ENCODE data around the gene GAS2L3. TPM values are rescaled to one million over a fixed set of nuclear protein-coding genes. Genes with fewer than 3 reads are reported as not detected.

The GAS2L3 gene
- total and polyA plus RNA-seq, 2 of the 8 experiments (the other 6 are each of a cell fraction or from before 2014, with no cell fraction given): 2.1 to 19.3 TPM

DNA sequence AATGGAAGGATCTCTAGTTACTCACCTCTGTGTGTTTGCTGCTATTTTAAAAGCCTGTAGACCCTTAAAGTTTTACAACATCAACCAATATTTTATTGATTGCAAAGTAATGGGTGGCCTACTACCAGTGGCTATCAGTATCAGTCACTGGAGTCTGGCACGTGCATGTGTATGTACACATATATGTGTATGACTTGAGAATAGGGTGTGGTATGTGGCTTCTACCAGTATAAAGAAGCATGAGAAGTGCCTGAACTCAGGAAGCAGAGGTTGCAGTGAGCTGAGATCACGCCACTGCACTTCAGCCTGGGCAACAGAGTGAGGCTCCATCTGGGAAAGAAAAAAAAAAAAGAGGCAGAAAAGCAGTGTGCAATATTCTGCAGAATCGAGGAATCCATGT lies 45.5 kb upstream of the GAS2L3 start (continued):
- TF ChIP-seq, protein P1, sequence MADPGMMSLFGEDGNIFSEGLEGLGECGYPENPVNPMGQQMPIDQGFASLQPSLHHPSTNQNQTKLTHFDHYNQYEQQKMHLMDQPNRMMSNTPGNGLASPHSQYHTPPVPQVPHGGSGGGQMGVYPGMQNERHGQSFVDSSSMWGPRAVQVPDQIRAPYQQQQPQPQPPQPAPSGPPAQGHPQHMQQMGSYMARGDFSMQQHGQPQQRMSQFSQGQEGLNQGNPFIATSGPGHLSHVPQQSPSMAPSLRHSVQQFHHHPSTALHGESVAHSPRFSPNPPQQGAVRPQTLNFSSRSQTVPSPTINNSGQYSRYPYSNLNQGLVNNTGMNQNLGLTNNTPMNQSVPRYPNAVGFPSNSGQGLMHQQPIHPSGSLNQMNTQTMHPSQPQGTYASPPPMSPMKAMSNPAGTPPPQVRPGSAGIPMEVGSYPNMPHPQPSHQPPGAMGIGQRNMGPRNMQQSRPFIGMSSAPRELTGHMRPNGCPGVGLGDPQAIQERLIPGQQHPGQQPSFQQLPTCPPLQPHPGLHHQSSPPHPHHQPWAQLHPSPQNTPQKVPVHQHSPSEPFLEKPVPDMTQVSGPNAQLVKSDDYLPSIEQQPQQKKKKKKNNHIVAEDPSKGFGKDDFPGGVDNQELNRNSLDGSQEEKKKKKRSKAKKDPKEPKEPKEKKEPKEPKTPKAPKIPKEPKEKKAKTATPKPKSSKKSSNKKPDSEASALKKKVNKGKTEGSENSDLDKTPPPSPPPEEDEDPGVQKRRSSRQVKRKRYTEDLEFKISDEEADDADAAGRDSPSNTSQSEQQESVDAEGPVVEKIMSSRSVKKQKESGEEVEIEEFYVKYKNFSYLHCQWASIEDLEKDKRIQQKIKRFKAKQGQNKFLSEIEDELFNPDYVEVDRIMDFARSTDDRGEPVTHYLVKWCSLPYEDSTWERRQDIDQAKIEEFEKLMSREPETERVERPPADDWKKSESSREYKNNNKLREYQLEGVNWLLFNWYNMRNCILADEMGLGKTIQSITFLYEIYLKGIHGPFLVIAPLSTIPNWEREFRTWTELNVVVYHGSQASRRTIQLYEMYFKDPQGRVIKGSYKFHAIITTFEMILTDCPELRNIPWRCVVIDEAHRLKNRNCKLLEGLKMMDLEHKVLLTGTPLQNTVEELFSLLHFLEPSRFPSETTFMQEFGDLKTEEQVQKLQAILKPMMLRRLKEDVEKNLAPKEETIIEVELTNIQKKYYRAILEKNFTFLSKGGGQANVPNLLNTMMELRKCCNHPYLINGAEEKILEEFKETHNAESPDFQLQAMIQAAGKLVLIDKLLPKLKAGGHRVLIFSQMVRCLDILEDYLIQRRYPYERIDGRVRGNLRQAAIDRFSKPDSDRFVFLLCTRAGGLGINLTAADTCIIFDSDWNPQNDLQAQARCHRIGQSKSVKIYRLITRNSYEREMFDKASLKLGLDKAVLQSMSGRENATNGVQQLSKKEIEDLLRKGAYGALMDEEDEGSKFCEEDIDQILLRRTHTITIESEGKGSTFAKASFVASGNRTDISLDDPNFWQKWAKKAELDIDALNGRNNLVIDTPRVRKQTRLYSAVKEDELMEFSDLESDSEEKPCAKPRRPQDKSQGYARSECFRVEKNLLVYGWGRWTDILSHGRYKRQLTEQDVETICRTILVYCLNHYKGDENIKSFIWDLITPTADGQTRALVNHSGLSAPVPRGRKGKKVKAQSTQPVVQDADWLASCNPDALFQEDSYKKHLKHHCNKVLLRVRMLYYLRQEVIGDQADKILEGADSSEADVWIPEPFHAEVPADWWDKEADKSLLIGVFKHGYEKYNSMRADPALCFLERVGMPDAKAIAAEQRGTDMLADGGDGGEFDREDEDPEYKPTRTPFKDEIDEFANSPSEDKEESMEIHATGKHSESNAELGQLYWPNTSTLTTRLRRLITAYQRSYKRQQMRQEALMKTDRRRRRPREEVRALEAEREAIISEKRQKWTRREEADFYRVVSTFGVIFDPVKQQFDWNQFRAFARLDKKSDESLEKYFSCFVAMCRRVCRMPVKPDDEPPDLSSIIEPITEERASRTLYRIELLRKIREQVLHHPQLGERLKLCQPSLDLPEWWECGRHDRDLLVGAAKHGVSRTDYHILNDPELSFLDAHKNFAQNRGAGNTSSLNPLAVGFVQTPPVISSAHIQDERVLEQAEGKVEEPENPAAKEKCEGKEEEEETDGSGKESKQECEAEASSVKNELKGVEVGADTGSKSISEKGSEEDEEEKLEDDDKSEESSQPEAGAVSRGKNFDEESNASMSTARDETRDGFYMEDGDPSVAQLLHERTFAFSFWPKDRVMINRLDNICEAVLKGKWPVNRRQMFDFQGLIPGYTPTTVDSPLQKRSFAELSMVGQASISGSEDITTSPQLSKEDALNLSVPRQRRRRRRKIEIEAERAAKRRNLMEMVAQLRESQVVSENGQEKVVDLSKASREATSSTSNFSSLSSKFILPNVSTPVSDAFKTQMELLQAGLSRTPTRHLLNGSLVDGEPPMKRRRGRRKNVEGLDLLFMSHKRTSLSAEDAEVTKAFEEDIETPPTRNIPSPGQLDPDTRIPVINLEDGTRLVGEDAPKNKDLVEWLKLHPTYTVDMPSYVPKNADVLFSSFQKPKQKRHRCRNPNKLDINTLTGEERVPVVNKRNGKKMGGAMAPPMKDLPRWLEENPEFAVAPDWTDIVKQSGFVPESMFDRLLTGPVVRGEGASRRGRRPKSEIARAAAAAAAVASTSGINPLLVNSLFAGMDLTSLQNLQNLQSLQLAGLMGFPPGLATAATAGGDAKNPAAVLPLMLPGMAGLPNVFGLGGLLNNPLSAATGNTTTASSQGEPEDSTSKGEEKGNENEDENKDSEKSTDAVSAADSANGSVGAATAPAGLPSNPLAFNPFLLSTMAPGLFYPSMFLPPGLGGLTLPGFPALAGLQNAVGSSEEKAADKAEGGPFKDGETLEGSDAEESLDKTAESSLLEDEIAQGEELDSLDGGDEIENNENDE (IDR thresholded peaks at IDR 0.05; ENCODE audit: insufficient replicate concordance, low read length): no peak
